ENCODE data around the gene TSPYL2.

The TSPYL2 gene

DNA sequence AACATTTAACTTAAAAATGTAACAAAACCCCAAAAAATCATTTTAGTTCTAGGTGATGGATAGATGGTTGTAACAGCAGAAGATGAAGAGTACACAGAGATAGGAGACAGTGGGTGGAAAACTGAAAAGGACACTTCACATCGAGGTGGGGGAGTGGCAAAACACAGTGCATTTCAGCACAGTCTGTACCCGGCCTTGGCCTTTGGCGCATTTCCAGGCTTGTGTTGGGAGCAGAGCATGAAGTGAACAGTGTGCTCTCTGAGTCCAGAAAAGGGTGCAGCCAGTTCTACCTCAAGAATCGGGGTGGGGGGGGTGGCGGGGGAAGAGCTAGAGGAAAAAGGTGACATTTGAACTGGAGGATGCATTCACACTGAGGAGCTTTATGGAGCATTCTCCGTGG is 4.3 kb downstream of the TSPYL2 start:
- no peak for TF ChIP-seq CTCF (IDR thresholded peaks at IDR 0.05; ENCODE audit: low read depth, low read length, missing control alignments)
- H3K4me3 ChIP-seq (ENCODE audit: low read depth, low read length) = no peak overlapping the region
- in situ Hi-C loops (cut with HindIII; ENCODE audit: low sequenced_read_pairs) = no loop called here
- no peak for DNase-seq (ENCODE audit: low read depth)

- no peak for TF ChIP-seq CTCF (IDR thresholded peaks at IDR 0.05; ENCODE audit: low read depth, low read length, missing control alignments)
- no peak overlapping the region for H3K4me3 ChIP-seq (ENCODE audit: low read depth, low read length)
- in situ Hi-C loops (cut with HindIII; ENCODE audit: low sequenced_read_pairs) = no loop called here
- no peak for DNase-seq (ENCODE audit: low read depth)
Observed at GRCh38 chrX:53087388-53087831, 5.2 kb downstream of the TSPYL2 start.

DNA sequence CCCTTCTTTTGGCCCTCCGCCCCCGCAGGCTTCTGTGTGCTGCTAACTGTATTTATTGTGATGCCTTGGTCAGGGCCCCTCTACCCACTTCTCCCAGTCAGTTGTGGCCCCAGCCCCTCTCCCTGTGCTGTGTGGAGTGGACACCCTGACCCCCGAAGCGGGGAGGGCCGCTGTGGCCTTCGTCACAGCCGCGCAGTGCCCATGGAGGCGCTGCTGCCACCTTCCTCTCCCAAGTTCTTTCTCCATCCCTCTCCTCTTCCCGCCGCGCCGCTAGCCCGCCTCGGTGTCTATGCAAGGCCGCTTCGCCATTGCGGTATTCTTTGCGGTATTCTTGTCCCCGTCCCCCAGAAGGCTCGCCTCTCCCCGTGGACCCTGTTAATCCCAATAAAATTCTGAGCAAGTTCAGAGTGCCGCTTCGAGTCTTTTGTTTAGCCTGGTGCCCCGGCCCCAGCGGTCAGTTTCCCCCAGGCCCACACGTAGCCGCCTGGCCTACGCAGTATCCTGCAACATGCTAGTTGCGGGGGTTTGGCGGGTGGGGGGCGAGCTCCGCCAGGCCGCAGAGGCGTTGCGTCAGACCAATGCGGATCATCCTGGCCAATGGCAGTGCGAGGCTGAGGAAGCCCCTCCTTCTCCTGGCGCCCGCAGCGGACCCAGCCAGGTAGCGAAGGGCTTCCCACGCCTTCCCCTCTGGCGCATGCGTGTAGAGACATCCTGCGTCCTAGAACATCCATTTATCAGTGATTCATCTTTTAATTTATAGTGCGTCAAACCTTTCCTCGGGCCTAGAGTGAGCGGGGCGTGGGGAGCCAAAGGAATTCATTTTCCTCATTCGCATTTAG is 6.2 kb downstream of the TSPYL2 start:
- in situ Hi-C loops (cut with HindIII; ENCODE audit: low sequenced_read_pairs) = no loop called here
- peak overlapping the region; percentile 47 for H3K4me3 ChIP-seq (ENCODE audit: low read depth, low read length)
- peak; percentile 66 for DNase-seq (ENCODE audit: low read depth)
- TF ChIP-seq CTCF (IDR thresholded peaks at IDR 0.05; ENCODE audit: low read depth, low read length, missing control alignments) = no peak

- peak; percentile 86 for TF ChIP-seq CTCF (IDR thresholded peaks at IDR 0.05; ENCODE audit: low read depth, low read length, missing control alignments)
- in situ Hi-C loops (cut with HindIII; ENCODE audit: low sequenced_read_pairs) = no loop called here
- H3K4me3 ChIP-seq (ENCODE audit: low read depth, low read length) = peak overlapping the region; percentile 47
- peak; percentile 35 for DNase-seq (ENCODE audit: low read depth)
Observed at GRCh38 chrX:53089224-53089842, 7.2 kb downstream of the TSPYL2 start.

- DNase-seq (ENCODE audit: low read depth) = no peak
- no peak for TF ChIP-seq CTCF (IDR thresholded peaks at IDR 0.05; ENCODE audit: low read depth, low read length, missing control alignments)
- H3K4me3 ChIP-seq (ENCODE audit: low read depth, low read length) = no peak overlapping the region
- in situ Hi-C loops (cut with HindIII; ENCODE audit: low sequenced_read_pairs) = no loop called here
Observed at GRCh38 chrX:53089925-53090324, 7.8 kb downstream of the TSPYL2 start.

DNA sequence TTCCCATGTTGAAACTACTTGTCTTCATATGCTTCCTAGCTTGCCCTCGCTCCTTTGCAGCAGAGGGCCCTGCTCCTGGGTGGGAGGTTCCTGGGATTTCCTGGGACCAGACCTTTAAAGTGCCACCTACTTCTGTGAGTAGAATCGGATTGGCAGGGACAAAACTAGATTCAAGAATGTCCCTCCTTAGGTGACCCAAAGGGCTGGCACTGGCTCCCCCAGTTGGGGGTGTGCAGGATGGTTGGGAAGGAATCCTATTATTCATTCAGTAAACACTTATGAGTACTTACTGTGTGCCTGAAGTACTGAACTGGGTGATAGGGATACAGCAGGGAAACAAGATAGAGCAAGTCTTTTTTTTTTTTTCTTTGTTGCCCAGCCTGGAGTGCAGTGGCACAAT is 9.2 kb downstream of the TSPYL2 start:
- H3K4me3 ChIP-seq (ENCODE audit: low read depth, low read length) = no peak overlapping the region
- in situ Hi-C loops (cut with HindIII; ENCODE audit: low sequenced_read_pairs) = no loop called here
- DNase-seq (ENCODE audit: low read depth) = no peak
- no peak for TF ChIP-seq CTCF (IDR thresholded peaks at IDR 0.05; ENCODE audit: low read depth, low read length, missing control alignments)

Measured in astrocyte of the cerebellum (primary cell).